Stimulated activated CD4-positive, alpha-beta T cell treated with anti-CD3 and anti-CD28 coated beads, TNF-alpha, amount 100 ng/mL, for 4 hours (primary cell): ENCODE results near the gene CTNNA2.

Experiments
- DNase-seq, 3 experiments: peaks; one replicate each; pipeline ENCODE4 v3.0.0-alpha.2; 2020; ENCODE audit warnings: low read depth in 3 of 3

Gene CTNNA2

GRCh38 chr2:79713131-79713785 lies 200.4 kb downstream of the CTNNA2 start:
- DNase-seq = no peak

DNA sequence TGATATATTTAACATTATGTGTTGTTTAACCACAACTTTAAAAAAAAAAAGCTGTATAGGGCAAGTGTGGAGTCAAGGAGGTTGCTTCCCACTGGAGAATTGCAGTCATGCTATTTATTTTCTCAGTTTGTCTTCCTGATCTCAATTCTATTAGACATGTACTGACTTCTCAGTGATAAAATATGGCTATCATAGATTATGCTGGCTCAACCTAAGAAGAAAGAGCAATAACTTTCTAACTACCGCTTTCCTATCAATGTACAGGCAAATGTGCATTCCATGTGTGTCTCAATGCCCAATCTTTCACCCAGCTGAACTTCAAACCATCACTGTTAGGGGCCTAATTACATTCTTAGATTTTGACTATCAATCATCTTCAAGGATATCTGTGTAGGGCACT lies 201.4 kb downstream of the CTNNA2 start:
- no peak for DNase-seq

- DNase-seq = no peak
These were observed 202.5 kb downstream of the CTNNA2 start for GRCh38 chr2:79715338-79715737.

GRCh38 chr2:79716266-79716665 lies 203.4 kb downstream of the CTNNA2 start:
- no peak for DNase-seq

DNA sequence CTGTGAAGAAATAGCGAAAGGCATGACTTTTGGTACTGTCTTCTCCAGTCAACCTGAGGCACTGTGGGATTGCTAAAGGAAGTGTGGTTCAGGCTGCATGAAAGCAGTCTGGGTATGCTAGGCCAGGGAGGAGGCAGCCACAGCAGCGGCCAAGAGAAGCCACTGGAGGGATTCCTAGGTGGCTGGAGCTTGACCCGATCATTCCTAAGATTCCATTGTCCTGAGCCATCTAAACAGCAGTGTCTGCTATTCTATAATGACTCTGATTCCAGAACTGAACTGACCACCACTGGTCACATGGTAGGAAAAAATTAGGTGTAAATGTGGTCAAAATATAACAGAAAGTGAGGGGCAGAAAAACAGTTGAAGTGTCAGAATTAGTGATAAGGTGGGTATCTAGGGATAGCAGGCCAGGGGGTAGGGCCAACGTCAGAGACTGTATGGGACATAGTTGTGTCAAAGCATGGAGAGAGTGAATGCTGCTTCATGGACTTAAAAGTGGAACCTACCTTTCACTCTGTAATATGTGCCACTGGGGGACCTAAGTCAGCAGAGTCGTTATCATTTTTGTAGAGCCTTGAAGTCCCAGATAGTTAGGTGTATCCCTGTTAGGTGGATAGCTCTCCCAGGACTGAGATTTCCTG lies 204.6 kb downstream of the CTNNA2 start:
- no peak for DNase-seq

DNA sequence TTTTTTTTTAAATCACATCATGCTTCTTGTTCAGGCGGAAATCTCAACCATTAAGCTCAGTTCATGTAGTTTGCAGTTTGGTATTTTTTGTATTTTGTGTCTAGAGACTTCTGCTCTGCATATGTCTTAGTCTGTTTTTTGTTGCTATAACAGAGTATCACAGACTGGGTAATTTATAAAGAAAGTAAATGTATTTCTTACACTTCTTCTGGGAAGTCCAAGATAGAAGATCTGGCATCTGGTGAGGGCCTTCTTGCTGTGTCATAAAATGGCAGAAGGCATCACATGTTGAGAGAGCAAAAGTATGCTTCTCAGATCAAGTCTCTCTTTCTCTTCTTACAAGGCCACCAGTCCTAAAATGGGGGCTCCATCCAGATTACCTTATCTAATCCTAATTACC lies 208.2 kb downstream of the CTNNA2 start:
- no peak for DNase-seq

DNA sequence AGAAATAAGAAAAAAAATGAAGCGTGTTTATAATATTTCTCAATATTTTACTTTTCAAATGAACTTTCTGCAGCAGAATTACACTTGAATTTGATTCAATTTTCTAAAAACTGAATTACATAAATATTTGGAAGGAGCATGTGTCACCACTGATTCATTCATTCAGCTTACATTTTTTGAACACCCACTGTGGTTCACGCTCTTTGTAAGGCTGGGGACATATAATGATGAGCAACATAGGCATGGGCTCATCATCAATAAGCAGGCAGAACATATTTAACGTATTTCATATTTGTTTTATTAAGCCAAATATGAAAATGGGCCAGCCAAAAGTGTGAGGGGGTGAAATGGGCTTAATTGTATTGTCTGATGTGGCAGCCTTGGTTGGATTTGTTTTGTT lies 209.1 kb downstream of the CTNNA2 start:
- no peak for DNase-seq

DNA sequence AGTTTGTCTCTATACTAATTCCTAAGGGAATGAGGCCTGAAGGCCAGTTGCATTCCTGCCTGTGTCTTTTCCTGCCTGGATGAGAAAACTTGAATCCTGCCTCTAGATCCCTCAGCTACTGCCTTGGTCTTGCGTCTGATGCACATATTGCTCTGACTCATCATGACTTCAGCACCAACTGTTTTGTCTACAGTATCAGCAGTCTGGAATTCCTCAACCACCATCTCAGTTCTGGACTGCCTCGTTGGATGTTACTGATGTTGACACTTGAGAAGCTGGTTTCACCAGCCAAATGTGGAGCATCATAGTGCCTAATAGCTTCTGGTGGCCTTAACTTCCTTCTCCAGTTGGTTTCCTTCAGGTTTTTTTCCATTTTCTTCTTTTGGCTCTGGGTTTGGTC lies 211.0 kb downstream of the CTNNA2 start:
- DNase-seq = no peak

DNA sequence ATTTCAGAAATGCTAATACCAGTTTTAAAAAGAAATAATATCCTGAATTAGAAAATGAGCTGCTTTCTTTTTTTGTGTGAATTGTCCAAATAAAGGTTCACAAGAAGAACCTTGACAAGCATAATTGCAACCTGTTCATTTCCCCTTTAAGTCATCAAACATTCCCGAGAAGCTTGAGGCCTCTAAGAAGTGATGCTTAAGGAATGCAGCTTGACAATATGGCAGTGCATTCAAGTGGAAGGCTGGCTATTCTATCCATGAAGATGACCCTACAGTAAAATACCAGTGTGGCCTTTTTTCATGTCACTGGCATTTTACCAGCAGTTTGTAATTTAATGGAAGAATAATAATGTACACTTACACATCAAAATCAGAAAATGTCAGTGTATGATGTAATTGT lies 216.7 kb downstream of the CTNNA2 start:
- no peak for DNase-seq

- no peak for DNase-seq
These were observed 221.7 kb downstream of the CTNNA2 start for GRCh38 chr2:79734518-79734917.

- DNase-seq = no peak
These were observed 228.1 kb downstream of the CTNNA2 start for GRCh38 chr2:79740879-79741443.

DNA sequence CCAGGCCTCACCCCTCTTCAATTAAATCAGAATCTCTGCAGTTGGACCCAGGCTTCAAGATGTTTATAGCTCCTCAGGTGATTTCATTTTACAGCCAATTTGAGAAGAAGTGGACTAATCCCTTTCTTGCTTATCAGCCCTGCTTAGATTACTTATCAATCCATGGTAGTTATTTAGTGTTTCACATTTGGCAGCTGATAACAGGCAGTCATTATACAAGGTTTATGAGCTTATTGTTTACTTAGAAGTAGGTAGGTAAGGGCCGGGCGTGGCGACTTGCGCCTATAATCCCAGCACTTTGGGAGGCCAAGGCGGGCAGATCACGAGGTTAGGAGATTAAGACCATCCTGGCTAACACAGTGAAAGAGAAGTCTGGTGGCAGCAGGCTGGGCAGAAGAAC lies 237.5 kb downstream of the CTNNA2 start:
- DNase-seq = no peak

DNA sequence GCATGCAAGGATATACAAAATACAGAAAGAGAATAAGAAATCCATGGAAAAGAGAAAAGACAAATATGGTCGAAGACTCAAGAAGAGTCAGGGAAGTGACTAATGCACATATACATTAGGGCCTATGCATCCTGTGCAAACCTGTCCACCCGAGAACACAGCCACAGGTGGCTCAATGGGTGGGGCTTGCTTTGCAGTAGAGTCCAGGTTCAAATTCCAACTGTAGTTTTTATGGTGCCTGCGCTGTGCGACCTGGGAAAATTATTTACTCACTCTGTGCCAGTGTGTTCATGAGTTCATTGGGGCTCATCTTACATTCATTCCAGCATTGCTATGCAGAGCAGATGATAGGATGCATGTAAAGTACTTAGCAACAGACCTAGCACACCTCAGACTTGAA lies 244.7 kb downstream of the CTNNA2 start:
- DNase-seq = no peak

GRCh38 chr2:79758042-79758441 lies 245.2 kb downstream of the CTNNA2 start:
- DNase-seq = no peak

DNA sequence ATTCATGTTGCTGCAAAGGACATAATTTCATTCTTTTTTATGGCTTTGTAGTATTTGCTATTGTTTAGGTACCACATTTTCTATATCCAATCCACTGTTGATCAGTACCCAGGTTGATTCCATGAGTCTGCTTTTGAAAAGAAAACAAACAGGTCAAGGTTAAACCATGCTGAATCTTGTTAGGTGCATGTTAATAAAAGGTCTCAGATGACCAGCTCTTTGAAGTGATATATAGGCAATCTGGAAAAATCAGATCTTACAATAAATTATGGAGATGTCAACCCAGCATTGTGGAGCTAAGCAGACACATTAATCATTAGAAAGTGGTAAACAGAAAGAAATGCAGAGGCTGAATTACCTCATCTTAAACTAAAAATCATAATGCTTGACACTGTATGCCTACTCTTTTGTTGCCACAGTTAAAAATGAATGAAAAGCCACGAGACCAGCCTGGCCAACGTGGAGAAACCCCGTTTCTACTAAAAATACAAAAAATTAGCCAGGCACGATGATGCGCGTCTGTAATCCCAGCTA lies 246.0 kb downstream of the CTNNA2 start:
- DNase-seq = no peak

DNA sequence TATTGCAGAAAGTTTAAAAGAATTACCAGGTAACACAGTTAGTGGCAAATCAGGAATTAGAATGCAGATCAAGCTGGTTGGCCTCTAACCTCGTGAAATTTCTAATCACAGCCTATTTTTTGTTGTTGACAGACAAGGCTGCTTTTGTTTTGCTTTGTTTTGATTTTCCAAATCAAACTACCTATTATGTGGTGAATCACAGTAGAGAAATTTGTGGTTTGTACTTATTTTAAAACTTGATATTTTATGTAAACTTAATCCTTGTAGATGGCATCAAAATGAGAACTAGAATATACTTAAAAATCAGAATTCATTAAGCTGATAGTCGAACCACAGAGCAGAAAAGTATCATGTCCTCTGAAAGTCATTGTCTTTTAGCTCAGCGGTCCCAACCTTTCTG lies 258.1 kb downstream of the CTNNA2 start:
- no peak for DNase-seq

DNA sequence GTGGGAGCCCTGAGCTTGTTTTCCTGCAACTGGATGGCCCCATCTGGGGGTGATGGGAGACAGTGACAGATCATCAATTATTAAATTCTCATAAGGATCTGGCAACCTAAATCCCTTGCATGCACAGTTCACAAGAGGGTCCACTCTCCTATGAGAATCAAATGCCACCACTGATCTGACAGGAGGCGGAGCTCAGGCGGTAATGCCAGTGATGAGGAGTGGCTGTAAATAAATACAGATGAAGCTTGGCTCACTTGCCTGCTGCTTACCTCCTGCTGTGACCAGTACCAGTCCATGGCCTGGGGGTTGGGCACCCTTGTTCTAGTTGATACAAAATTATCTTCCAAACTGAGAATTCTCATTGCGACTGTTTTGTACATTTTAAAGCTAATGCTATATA lies 258.6 kb downstream of the CTNNA2 start:
- DNase-seq = no peak

GRCh38 chr2:79774016-79774415 lies 261.2 kb downstream of the CTNNA2 start:
- DNase-seq = no peak

DNA sequence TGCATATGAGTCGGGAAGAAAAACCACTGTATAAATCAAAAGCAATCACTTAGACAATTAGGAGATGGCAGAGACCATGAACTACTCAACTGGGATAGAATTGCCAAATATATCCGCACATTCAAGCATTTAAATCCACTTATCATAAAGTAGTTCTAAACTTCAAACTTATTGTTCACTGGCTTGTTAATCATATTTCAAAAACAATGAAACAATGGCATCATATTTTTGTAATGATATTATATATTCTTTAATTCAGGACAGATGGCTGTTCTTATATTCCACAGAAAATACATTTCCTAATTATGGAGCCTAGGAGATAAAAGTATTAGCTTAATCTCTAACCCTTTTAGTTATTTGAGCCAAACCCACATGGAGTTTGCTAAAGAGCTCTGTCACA lies 263.6 kb downstream of the CTNNA2 start:
- DNase-seq = no peak

DNA sequence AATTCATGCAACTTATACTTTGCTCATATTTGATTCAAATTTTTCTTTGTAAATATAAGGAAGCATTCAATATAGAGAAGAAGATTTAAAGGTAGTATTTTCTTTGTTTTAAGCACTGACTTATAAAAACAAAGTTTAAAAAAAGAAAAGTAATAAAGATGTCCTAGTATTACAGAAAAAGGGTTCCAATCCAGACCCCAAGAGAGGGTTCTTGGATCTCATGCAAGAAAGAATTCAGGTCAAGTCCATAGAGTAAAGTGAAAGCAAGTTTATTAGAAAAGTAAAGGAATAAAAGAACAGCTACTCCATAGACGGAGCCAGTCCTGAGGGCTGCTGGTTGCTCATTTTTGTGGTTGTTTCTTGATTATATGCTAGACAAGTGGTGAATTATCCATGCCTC lies 267.9 kb downstream of the CTNNA2 start:
- DNase-seq = no peak

DNA sequence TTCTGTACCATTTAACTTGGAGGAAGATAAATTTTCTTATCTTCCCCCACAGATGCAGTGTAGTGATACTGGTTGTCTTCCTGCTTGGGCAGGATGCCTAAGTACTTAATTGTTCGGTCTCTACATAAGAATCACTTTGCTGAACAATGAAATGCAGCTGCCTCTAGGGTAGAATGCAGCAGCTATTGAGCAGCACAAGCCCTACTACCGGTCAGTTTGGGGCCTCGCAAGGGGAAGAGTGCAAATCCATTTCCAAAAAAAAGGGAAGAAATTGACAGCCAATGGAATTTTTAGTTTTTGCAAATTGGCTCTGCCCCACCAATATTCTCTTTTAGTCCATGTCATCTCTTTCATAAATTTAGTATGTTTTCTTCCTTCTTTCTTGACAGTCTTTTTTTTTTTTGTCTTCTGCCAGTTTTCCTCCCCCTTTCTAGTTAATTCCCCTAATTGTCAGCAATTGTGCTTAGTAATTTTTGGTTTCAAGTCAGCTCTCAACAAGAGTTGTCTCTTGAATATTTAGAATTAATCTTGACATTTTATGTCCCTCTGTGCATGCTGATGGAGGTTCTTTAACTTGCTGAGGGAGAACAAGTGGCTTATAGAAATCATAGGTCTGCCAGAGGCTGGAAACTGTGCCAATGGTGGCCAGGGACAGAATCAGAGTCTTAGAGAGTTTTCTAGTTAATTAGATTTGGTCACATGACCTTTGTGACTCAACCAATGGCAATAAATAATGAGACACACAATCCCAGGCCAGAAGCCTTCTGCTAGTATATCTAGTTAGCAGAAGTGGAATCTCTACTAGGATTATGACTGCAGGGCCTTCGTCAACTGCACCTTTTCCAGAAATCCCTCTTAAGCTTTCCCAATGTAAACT lies 270.0 kb downstream of the CTNNA2 start:
- DNase-seq = no peak

DNA sequence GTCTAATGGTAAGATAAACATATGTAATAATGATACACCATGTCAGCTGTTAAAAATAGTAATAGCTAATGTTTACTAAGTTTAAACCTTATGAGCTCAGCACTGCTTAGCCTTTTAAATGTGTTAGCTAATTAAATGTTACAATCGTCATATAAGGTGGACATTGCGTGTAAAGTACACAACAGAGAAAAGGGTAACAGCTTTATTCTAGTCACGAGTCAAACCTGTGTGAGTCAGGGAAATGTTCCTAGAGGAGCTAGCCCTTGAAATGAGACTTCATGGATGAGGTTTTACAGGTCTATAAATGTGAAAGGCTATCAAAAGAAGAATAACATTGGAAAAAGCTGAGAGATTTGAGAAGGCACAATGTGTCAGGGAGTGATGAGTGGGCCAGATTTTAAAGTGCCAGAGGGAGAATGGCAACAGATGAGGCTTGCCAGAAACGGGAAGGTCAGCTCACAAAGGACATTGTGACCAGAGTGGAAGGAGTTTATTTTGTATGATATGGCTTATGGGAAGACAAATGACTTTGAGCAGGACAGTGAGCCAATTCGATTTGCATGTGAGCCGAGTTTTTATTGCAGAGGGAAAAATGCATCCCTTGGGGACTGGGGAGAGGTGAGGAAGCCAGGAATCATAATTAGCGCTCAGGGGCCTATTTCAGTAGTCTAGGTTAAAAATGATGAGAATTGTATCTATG lies 276.3 kb downstream of the CTNNA2 start:
- DNase-seq = no peak
